Measurements from ENCODE around the gene RGS6. TPM values are rescaled to one million over a fixed set of nuclear protein-coding genes. Genes with fewer than 3 reads are reported as not detected.

RGS6 gene
- total RNA-seq, 4 donors from 2014 or later = 7.6 to 25.3 (median 17.2) TPM

GRCh38 chr14:72243309-72244293 lies 311.4 kb downstream of the RGS6 start:
- Histone ChIP-seq H3K36me3 (no peaks in the 10 kb centered on the region), H3K4me3 (replicated peaks in 1 of 3) (no peak overlapping the region), H3K9me3 (no peaks in the 10 kb centered on the region), H3K4me1 (no peaks in the 10 kb centered on the region), H3K27ac (no peak overlapping the region), H3K27me3 (no peaks in the 10 kb centered on the region)
- no peak for DNase-seq
- 80 to 84% methylated on average over 5 of the region's 5 CpGs for WGBS, 2 donors
- intact Hi-C loops (cut with DNase I) = no loop called here
- no peak for TF ChIP-seq POLR2A (IDR thresholded peaks at IDR 0.05)
- TF ChIP-seq CTCF (IDR thresholded peaks at IDR 0.05) = no peak

- DNase-seq = no peak
- no peak overlapping the region for H3K4me3 ChIP-seq (replicated peaks in 1 of 3)
- H3K27ac ChIP-seq = no peak overlapping the region
- TF ChIP-seq POLR2A (IDR thresholded peaks at IDR 0.05) = no peak
- TF ChIP-seq CTCF (IDR thresholded peaks at IDR 0.05) = no peak
- H3K27me3 ChIP-seq = no peaks in the 10 kb centered on the region
- H3K36me3 ChIP-seq = no peaks in the 10 kb centered on the region
- 79 to 89% methylated on average over 1 of the region's 1 CpG for WGBS, 2 donors
- no peaks in the 10 kb centered on the region for H3K4me1 ChIP-seq
- intact Hi-C loops (cut with DNase I) = no loop called here
- no peaks in the 10 kb centered on the region for H3K9me3 ChIP-seq
Observed at GRCh38 chr14:72247896-72248465, 315.8 kb downstream of the RGS6 start.

DNA sequence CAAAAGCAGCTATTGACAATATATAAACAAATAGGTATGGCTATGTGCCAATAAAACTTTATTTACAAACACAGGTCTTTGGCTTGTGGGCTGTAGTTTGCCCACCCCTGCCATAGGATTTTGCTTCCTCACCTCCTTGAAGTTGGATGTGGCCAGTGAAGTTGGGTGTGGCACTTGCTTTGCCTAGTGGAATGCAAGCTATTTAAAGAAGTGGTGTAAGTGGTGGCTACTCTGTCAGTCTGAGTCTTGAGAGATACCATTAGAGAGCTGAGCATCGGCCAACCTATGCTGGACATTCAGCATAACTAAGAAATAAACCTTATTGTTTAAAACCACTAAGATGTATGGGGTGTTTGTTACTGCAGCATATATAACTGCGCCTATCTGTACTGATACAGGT lies 321.3 kb downstream of the RGS6 start:
- DNase-seq = no peak

DNA sequence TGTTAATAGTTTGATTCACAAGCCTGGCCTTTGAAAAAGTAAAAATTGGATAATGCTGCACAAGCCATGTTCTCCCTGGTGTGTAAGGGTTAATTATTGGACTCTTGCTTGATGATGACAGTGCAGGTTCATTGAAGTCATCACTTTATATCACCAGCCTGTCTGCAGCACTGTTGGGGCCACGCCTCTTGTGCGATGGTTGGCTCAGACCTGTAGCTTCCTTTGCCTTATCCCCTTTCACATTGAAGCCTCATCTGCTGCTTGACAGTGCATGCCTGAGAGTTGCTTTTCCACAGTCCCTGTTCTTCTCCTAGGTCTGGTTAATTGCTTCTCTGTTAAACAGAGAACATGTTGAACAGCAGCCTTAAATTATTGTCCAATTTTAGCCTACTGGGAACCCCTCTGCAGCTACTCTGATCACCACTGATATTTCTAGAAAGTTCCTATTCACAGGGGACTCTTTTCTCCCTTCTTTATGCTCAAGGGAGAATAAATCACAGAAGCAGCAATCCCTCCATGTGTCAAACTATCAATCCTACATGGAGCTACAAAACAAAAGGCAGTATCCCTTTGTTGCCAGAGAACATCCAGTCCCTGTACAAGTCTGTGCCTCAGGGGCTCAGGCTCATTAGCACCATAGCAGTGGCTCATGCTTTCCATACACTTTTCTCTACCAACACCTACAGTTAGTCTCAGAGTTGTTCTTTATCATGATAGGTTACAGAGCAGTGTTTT lies 322.1 kb downstream of the RGS6 start:
- DNase-seq = no peak
- no peaks in the 10 kb centered on the region for H3K27me3 ChIP-seq
- TF ChIP-seq CTCF (IDR thresholded peaks at IDR 0.05) (no peak), POLR2A (IDR thresholded peaks at IDR 0.05) (no peak)
- intact Hi-C loops (cut with DNase I) = no loop called here
- H3K36me3 ChIP-seq = no peaks in the 10 kb centered on the region
- no peaks in the 10 kb centered on the region for H3K9me3 ChIP-seq
- no peaks in the 10 kb centered on the region for H3K4me1 ChIP-seq
- no peak overlapping the region for H3K4me3 ChIP-seq (replicated peaks in 1 of 3)
- WGBS, 2 donors = 86 to 90% methylated on average over 2 of the region's 2 CpGs
- H3K27ac ChIP-seq = no peak overlapping the region

More for the DNA sequence above, 321.3 kb downstream of the RGS6 start:
- WGBS, 2 donors = 65 to 80% methylated on average over 2 of the region's 2 CpGs
- Histone ChIP-seq H3K4me1 (no peaks in the 10 kb centered on the region), H3K27me3 (no peaks in the 10 kb centered on the region), H3K4me3 (replicated peaks in 1 of 3) (no peak overlapping the region), H3K9me3 (no peaks in the 10 kb centered on the region), H3K27ac (no peak overlapping the region), H3K36me3 (no peaks in the 10 kb centered on the region)
- intact Hi-C loops (cut with DNase I) = no loop called here
- TF ChIP-seq POLR2A (IDR thresholded peaks at IDR 0.05) = no peak
- TF ChIP-seq CTCF (IDR thresholded peaks at IDR 0.05) = no peak

Measured in thyroid gland (tissue), 4 donors.